ENCODE results near the gene RAD51B. TPM values are rescaled to one million over a fixed set of nuclear protein-coding genes. Genes with fewer than 3 reads are reported as not detected.

The RAD51B gene
- total and polyA plus RNA-seq, 2 experiments from 2014 or later, result 11.7 to 17.8 TPM

GRCh38 chr14:68521557-68521901 is 702.0 kb downstream of the RAD51B start:
- H3K27ac ChIP-seq, result peak overlapping the region; percentile 79
- H3K27me3 ChIP-seq, result no peaks in the 10 kb centered on the region
- H3K36me3 ChIP-seq, result no peaks in the 10 kb centered on the region
- peaks cover 12% of the 10 kb centered on the region for H3K4me1 ChIP-seq (ENCODE audit: low read depth)
- TF ChIP-seq CTCF (IDR thresholded peaks at IDR 0.05; ENCODE audit: low read depth, low read length), result no peak
- H3K4me3 ChIP-seq, result no peak overlapping the region
- H3K9me3 ChIP-seq (ENCODE audit: low read depth), result no peaks in the 10 kb centered on the region
- no peak for DNase-seq (ENCODE audit: low read depth in 1 of 2, low spot score in 1 of 2)

- Histone ChIP-seq H3K9me3 (ENCODE audit: low read depth) (no peaks in the 10 kb centered on the region), H3K36me3 (no peaks in the 10 kb centered on the region), H3K27me3 (no peaks in the 10 kb centered on the region), H3K27ac (peak overlapping the region; percentile 79), H3K4me1 (ENCODE audit: low read depth) (peaks cover 12% of the 10 kb centered on the region), H3K4me3 (no peak overlapping the region)
- DNase-seq (ENCODE audit: low read depth in 1 of 2, low spot score in 1 of 2), result no peak
- no peak for TF ChIP-seq CTCF (IDR thresholded peaks at IDR 0.05; ENCODE audit: low read depth, low read length)
Measured at GRCh38 chr14:68521961-68522509, 702.5 kb downstream of the RAD51B start.

- H3K4me3 ChIP-seq, result no peak overlapping the region
- H3K4me1 ChIP-seq (ENCODE audit: low read depth), result peaks cover 12% of the 10 kb centered on the region
- H3K36me3 ChIP-seq, result no peaks in the 10 kb centered on the region
- TF ChIP-seq CTCF (IDR thresholded peaks at IDR 0.05; ENCODE audit: low read depth, low read length), result no peak
- peak overlapping the region; percentile 79 for H3K27ac ChIP-seq
- no peaks in the 10 kb centered on the region for H3K27me3 ChIP-seq
- H3K9me3 ChIP-seq (ENCODE audit: low read depth), result no peaks in the 10 kb centered on the region
- DNase-seq (ENCODE audit: low read depth in 1 of 2, low spot score in 1 of 2), result peak; percentile 44 to 92
Measured at GRCh38 chr14:68522510-68523325, 703.1 kb downstream of the RAD51B start.

GRCh38 chr14:68523326-68523610 is 703.7 kb downstream of the RAD51B start:
- H3K4me1 ChIP-seq (ENCODE audit: low read depth), result peaks cover 12% of the 10 kb centered on the region
- no peaks in the 10 kb centered on the region for H3K9me3 ChIP-seq (ENCODE audit: low read depth)
- no peak for TF ChIP-seq CTCF (IDR thresholded peaks at IDR 0.05; ENCODE audit: low read depth, low read length)
- no peaks in the 10 kb centered on the region for H3K27me3 ChIP-seq
- DNase-seq (ENCODE audit: low read depth in 1 of 2, low spot score in 1 of 2), result no peak
- H3K36me3 ChIP-seq, result no peaks in the 10 kb centered on the region
- no peak overlapping the region for H3K4me3 ChIP-seq
- H3K27ac ChIP-seq, result peak overlapping the region; percentile 79

- H3K27me3 ChIP-seq, result no peaks in the 10 kb centered on the region
- TF ChIP-seq CTCF (IDR thresholded peaks at IDR 0.05; ENCODE audit: low read depth, low read length), result peak; percentile 37
- no peak for DNase-seq (ENCODE audit: low read depth in 1 of 2, low spot score in 1 of 2)
- peaks cover 12% of the 10 kb centered on the region for H3K4me1 ChIP-seq (ENCODE audit: low read depth)
- H3K9me3 ChIP-seq (ENCODE audit: low read depth), result no peaks in the 10 kb centered on the region
- no peak overlapping the region for H3K4me3 ChIP-seq
- no peaks in the 10 kb centered on the region for H3K36me3 ChIP-seq
- H3K27ac ChIP-seq, result no peak overlapping the region
Measured at GRCh38 chr14:68523989-68524725, 704.6 kb downstream of the RAD51B start.
